Retinal pigment epithelial cell (primary cell): ENCODE measurements around the gene RIIAD1.
"Not testable (repeated sequence)": the region's sequence is repeated elsewhere in the genome, so short reads cannot be mapped to it uniquely, and the experiment has no call there.

Experiments
- DNase-seq: peaks from one replicate; pipeline ENCODE4 v3.0.0-alpha.2; 2010; ENCODE audit warnings: low read depth
- H3K4me3 ChIP-seq: 2 replicates; pipeline ENCODE4 v1.5.1; 2011; ENCODE audit warnings: mild to moderate bottlenecking, low read length, control low read depth, moderate library complexity
- TF ChIP-seq, protein P1 (sequence below): conservative IDR thresholded peaks from 2 replicates; pipeline ENCODE4 v1.5.1; 2011; ENCODE audit warnings: low read depth, low read length, control low read depth, inconsistent platforms

Gene RIIAD1

GRCh38 chr1:151759241-151759640 lies 37.9 kb downstream of the RIIAD1 start:
- DNase-seq = no peak
- TF ChIP-seq, protein P1, sequence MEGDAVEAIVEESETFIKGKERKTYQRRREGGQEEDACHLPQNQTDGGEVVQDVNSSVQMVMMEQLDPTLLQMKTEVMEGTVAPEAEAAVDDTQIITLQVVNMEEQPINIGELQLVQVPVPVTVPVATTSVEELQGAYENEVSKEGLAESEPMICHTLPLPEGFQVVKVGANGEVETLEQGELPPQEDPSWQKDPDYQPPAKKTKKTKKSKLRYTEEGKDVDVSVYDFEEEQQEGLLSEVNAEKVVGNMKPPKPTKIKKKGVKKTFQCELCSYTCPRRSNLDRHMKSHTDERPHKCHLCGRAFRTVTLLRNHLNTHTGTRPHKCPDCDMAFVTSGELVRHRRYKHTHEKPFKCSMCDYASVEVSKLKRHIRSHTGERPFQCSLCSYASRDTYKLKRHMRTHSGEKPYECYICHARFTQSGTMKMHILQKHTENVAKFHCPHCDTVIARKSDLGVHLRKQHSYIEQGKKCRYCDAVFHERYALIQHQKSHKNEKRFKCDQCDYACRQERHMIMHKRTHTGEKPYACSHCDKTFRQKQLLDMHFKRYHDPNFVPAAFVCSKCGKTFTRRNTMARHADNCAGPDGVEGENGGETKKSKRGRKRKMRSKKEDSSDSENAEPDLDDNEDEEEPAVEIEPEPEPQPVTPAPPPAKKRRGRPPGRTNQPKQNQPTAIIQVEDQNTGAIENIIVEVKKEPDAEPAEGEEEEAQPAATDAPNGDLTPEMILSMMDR = no peak
- no peak overlapping the region for H3K4me3 ChIP-seq

DNA sequence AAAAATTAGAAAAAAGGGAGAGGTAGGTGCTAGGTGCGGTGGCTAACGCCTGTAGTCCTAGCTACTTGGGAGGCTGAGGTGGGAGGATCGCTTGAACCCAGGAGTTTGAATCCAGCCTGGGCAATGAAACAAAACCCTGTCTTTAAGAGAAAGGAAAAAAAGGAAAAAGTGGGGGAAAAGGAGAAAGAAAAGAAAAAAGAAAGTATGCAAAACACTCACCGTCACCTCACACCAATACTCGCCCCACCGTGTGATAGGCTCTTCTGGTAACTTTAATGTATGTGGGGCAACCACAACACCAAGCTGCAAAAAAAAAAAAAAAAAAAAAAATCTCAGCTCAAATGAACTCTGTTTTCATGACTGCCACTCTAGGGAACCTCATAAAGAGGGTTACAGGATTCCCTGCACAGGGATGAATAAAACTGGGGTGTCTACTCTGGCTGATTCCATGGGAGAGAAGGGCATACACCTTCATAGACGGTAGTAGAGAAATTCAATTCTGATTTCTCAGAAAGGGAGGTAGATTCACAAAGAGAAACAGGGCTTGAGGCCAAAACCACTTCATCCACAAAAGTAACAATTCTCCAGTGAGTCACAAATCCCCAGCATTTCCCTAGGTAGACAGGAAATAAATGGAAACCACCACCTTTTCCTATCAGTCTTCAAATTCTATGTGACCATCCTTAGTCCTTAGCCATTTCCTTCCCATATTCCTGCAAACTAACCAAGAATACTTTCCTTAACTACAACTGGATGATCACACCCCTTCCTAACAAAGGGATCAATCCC lies 39.5 kb downstream of the RIIAD1 start:
- no peak for DNase-seq
- H3K4me3 ChIP-seq = no peak overlapping the region
- TF ChIP-seq, protein P1 = no peak

DNA sequence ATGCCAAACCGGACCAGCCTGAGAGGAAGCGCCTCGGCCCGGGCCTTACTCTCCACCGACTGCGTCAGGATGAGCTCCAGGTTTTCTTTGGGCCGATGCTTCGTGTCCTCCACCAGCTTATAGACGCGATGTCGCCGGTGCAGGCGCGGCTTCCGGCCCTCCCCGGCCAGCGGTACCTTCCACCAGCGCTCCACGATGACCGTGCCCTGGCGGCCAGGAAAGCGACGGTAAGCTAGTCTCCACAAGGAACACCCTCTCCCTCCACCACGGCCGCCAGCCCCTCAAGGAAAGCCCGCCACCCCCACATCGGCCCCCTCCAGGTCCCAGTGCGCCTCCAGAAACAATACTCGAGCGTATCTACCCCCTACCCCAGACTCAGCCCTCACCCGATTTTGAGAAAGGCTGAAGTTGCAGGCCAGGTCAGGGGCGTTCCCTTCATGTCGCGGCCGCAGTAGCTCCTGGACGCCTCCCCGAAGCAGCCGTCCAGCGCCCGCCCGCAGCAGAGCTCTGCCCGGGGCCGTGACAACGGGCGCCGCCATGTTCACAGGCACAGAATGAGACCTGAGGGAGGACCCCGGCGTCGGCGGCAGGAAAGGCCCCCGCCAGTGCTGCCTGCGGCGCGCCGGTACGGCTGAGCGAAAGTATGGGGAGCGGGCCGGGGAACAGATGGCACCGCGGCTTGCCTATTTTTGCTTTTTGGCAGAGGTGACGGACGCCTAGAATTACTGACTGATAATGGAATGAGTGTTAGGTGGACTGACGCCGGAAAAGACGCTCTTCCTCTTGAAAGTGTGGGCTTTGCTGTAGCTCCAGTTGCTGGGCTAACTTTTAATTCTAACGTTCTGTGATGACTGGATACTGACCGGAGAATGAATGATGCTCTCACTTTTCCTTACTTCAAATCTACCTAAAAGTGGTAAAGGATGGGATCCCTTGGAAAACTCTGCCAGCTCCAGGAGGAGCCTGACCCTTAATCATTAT lies 41.9 kb downstream of the RIIAD1 start, which contains the start of gene MRPL9:
Gene MRPL9 (minus strand): TSS at position 556 of the 981 bp plus-strand sequence. CDS start 17 bp downstream, at position 539.
- peak within 1 kb of the TSS; percentile 90 for H3K4me3 ChIP-seq
- TF ChIP-seq, protein P1 = no peak
- DNase-seq = peak; percentile 29

DNA sequence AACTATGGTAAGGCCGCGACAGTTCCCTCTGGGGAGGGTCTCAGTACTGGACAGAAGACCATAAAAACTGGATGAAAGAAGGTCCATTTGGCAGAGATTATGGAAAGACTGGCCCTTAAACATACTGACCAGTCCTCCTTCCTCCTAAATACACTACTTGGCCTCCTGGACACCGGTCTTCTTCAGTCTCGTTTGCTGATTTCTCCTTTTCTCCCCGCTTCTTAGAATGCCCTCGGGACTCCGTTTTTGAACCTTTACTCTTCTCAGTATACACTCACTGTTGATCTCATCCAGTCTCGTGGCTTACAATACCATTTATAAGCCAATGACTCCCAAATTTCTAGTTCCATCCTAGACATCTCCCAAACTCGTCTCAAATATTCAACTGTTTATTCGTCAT lies 42.7 kb downstream of the RIIAD1 start:
- TF ChIP-seq, protein P1 = no peak
- no peak for DNase-seq
- H3K4me3 ChIP-seq = peak overlapping the region; percentile 90

GRCh38 chr1:151768351-151769066 lies 47.2 kb downstream of the RIIAD1 start:
- H3K4me3 ChIP-seq, DNase-seq: not testable (repeated sequence)

DNA sequence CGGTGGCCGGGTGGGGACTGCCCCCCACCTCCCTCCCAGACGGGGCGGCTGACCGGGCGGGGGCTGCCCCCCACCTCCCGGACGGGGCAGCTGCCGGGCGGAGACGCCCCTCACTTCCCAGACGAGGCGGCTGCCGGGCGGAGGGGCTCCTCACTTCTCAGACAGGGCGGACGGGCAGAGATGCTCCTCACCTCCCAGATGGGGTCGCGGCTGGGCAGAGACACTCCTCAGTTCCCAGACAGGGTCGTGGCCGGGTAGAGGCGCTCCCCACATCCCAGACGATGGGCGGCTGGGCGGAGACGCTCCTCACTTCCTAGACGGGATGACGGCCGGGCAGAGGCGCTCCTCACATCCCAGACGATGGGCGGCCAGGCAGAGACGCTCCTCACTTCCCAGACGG lies 47.9 kb downstream of the RIIAD1 start:
- not testable (repeated sequence) for H3K4me3 ChIP-seq, DNase-seq

- peak; percentile 83 for DNase-seq
- no peak overlapping the region for H3K4me3 ChIP-seq
- TF ChIP-seq, protein P1 = no peak
Measured at GRCh38 chr1:151773702-151774101, 52.4 kb downstream of the RIIAD1 start.
